Subcutaneous abdominal adipose tissue (tissue), 5 donors: ENCODE results near the gene KRT7.

Experiments
- H3K27ac ChIP-seq: one replicate; pipeline ENCODE4 v1.7.0; 2013; ENCODE audit warnings: low read depth, mild to moderate bottlenecking, inconsistent platforms, low read length, moderate library complexity
- H3K27me3 ChIP-seq, 5 donors: one replicate each; pipeline ENCODE4 v1.7.0; 2013; ENCODE audit warnings: low read length in 5 of 5, inconsistent platforms in 1 of 5; ENCODE audit not compliant: control insufficient read depth in 5 of 5, insufficient read depth in 4 of 5
- H3K36me3 ChIP-seq, 5 donors: one replicate each; pipeline ENCODE4 v1.7.0; 2013; ENCODE audit warnings: low read length in 5 of 5; ENCODE audit not compliant: control insufficient read depth in 5 of 5, insufficient read depth in 5 of 5
- H3K4me1 ChIP-seq, 5 donors: one replicate each; pipeline ENCODE4 v1.7.0; 2013; ENCODE audit warnings: low read length in 5 of 5, mild to moderate bottlenecking in 3 of 5, moderate library complexity in 1 of 5; ENCODE audit not compliant: control insufficient read depth in 5 of 5, insufficient read depth in 5 of 5
- H3K4me3 ChIP-seq, 5 donors: one replicate each; pipeline ENCODE4 v1.7.0; 2013; ENCODE audit warnings: low read length in 5 of 5, low read depth in 1 of 5
- H3K9ac ChIP-seq, 5 donors: one replicate each; pipeline ENCODE4 v1.7.0; 2013; ENCODE audit warnings: low read length in 5 of 5, mild to moderate bottlenecking in 4 of 5, moderate library complexity in 3 of 5
- H3K9me3 ChIP-seq, 5 donors: one replicate each; pipeline ENCODE4 v1.7.0; 2013; ENCODE audit warnings: low read length in 5 of 5; ENCODE audit not compliant: control insufficient read depth in 5 of 5
- donor health status: healthy.
- donor health status: healthy.
- donor health status: healthy.
- donor health status: healthy.
- donor health status: healthy.

The KRT7 gene

GRCh38 chr12:52232674-52233461, at the start of gene KRT7:
Gene KRT7, plus strand, starts transcription at chr12:52233243. Its CDS starts 54 bp downstream, at chr12:52233297.
- Histone ChIP-seq H3K27me3 (peaks cover 9 to 31% (median 22%) of the 10 kb centered on the region in 5 donors), H3K27ac (no peak within 1 kb of the TSS), H3K4me3 (no peak within 1 kb of the TSS), H3K9ac (no peak within 1 kb of the TSS), H3K9me3 (no peaks in the 10 kb centered on the region), H3K36me3 (no peaks in the 10 kb centered on the region), H3K4me1 (peaks cover 4 to 42% (median 24%) of the 10 kb centered on the region in 5 donors)

DNA sequence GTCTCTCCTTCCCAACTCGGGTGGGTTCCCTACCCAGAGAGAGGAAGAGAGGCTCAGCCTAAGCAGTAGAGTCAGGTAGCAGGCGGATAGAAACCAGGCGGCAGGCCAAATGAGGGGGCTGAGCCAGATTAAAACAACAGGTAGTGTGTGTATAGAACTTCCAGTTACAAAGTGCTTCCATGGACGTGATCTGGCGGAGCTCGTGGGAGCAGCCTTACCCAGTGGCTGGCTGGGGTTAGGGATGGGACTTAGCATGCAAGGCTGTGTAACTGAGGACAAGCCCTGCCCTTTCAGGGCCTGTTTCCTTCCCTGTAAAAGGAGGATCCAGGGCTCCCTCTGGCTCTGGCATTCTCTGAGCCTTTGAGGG, 49.5 kb upstream of the KRT7 start:
- H3K9me3 ChIP-seq = no peaks in the 10 kb centered on the region
- H3K27me3 ChIP-seq = peaks cover 0 to 4% (median 0%) of the 10 kb centered on the region in 5 donors
- no peaks in the 10 kb centered on the region for H3K36me3 ChIP-seq
- peaks cover 0 to 27% (median 0%) of the 10 kb centered on the region in 5 donors for H3K4me1 ChIP-seq
- H3K27ac ChIP-seq = no peak overlapping the region
- H3K4me3 ChIP-seq = no peak overlapping the region
- H3K9ac ChIP-seq = no peak overlapping the region

- Histone ChIP-seq H3K4me1 (peaks cover 0 to 27% (median 0%) of the 10 kb centered on the region in 5 donors), H3K4me3 (no peak overlapping the region), H3K27me3 (peaks cover 0 to 4% (median 0%) of the 10 kb centered on the region in 5 donors), H3K27ac (no peak overlapping the region), H3K36me3 (no peaks in the 10 kb centered on the region), H3K9ac (no peak overlapping the region), H3K9me3 (no peaks in the 10 kb centered on the region)
Observed at GRCh38 chr12:52183971-52184370, 49.1 kb upstream of the KRT7 start.

- H3K9me3 ChIP-seq = no peaks in the 10 kb centered on the region
- H3K4me1 ChIP-seq = peaks cover 0 to 28% (median 4%) of the 10 kb centered on the region in 5 donors
- H3K36me3 ChIP-seq = no peaks in the 10 kb centered on the region
- H3K4me3 ChIP-seq = no peak overlapping the region
- H3K27ac ChIP-seq = no peak overlapping the region
- H3K27me3 ChIP-seq = peaks cover 0 to 4% (median 0%) of the 10 kb centered on the region in 5 donors
- H3K9ac ChIP-seq = no peak overlapping the region
Observed at GRCh38 chr12:52184813-52185212, 48.2 kb upstream of the KRT7 start.

- Histone ChIP-seq H3K9me3 (no peaks in the 10 kb centered on the region), H3K4me3 (no peak overlapping the region), H3K36me3 (no peaks in the 10 kb centered on the region), H3K27ac (no peak overlapping the region), H3K27me3 (peaks cover 0 to 4% (median 0%) of the 10 kb centered on the region in 5 donors), H3K9ac (no peak overlapping the region), H3K4me1 (peaks cover 0 to 30% (median 5%) of the 10 kb centered on the region in 5 donors)
Observed at GRCh38 chr12:52185400-52185967, 47.6 kb upstream of the KRT7 start.

GRCh38 chr12:52186118-52186840, 46.8 kb upstream of the KRT7 start:
- H3K9me3 ChIP-seq = no peaks in the 10 kb centered on the region
- H3K4me3 ChIP-seq = no peak overlapping the region
- H3K9ac ChIP-seq = no peak overlapping the region
- H3K27me3 ChIP-seq = peaks cover 0 to 4% (median 0%) of the 10 kb centered on the region in 5 donors
- H3K4me1 ChIP-seq = peaks cover 0 to 30% (median 5%) of the 10 kb centered on the region in 5 donors
- no peak overlapping the region for H3K27ac ChIP-seq
- H3K36me3 ChIP-seq = no peaks in the 10 kb centered on the region

- Histone ChIP-seq H3K4me1 (peaks cover 0 to 34% (median 8%) of the 10 kb centered on the region in 5 donors), H3K9me3 (no peaks in the 10 kb centered on the region), H3K36me3 (no peaks in the 10 kb centered on the region), H3K4me3 (no peak overlapping the region), H3K27ac (no peak overlapping the region), H3K27me3 (peaks cover 0 to 3% (median 0%) of the 10 kb centered on the region in 5 donors), H3K9ac (no peak overlapping the region)
Observed at GRCh38 chr12:52187206-52187605, 45.8 kb upstream of the KRT7 start.

DNA sequence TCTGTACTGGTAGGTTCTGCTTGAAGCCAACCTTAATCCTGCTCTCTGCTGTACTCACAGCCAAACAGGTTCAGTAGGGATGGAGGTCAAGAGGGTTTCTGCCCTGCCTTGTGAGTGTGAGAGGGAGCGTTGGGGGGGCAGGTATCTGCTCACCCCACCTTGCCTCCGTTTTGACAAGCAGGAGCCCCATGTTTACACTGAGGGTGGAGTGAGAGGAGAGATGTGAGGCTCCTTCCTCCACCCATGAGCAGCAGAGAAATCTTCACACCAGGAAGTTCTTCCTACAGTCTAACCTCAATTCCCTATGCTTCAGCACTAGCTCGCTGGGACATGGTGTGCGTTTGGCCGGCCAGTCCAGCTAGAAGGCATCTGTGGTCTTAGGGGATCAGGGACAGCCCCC, 45.4 kb upstream of the KRT7 start:
- Histone ChIP-seq H3K4me3 (no peak overlapping the region), H3K9me3 (no peaks in the 10 kb centered on the region), H3K27ac (no peak overlapping the region), H3K4me1 (peaks cover 3 to 39% (median 12%) of the 10 kb centered on the region in 5 donors), H3K36me3 (no peaks in the 10 kb centered on the region), H3K27me3 (no peaks in the 10 kb centered on the region), H3K9ac (no peak overlapping the region)

- Histone ChIP-seq H3K27me3 (no peaks in the 10 kb centered on the region), H3K4me1 (peaks cover 3 to 48% (median 17%) of the 10 kb centered on the region in 5 donors), H3K36me3 (no peaks in the 10 kb centered on the region), H3K9ac (no peak overlapping the region), H3K9me3 (no peaks in the 10 kb centered on the region), H3K27ac (no peak overlapping the region), H3K4me3 (no peak overlapping the region)
Observed at GRCh38 chr12:52188658-52189057, 44.4 kb upstream of the KRT7 start.
